Fibroblast of lung (primary cell): ENCODE results near the gene NDUFS1. TPM values are rescaled to one million over a fixed set of nuclear protein-coding genes. Genes with fewer than 3 reads are reported as not detected.

ENCODE experiments used
- DNase-seq, 2 donors: peaks; one replicate each; pipeline versions ENCODE4 v3.0.0 to v3.0.0-alpha.2; 2010; ENCODE audit warnings: low read depth in 2 of 2
- H2AFZ ChIP-seq: 2 replicates; pipeline ENCODE4 v1.5.1; 2012; ENCODE audit warnings: low read length, control low read depth, inconsistent platforms
- H3K27ac ChIP-seq: 2 replicates; pipeline ENCODE4 v1.5.1; 2011; ENCODE audit warnings: low read length, control low read depth; ENCODE audit not compliant: insufficient read depth
- H3K27me3 ChIP-seq: 2 replicates; pipeline ENCODE4 v1.5.1; 2011; ENCODE audit warnings: mild to moderate bottlenecking, low read length; ENCODE audit not compliant: control insufficient read depth, insufficient read depth
- H3K36me3 ChIP-seq: 2 replicates; pipeline ENCODE4 v1.5.1; 2011; ENCODE audit warnings: low read length; ENCODE audit not compliant: control insufficient read depth, insufficient read depth
- H3K4me1 ChIP-seq: 2 replicates; pipeline ENCODE4 v1.5.1; 2011; ENCODE audit warnings: low read length; ENCODE audit not compliant: control insufficient read depth, insufficient read depth; ENCODE audit errors: extremely low read depth
- H3K4me2 ChIP-seq: 2 replicates; pipeline ENCODE4 v1.5.1; 2011; ENCODE audit warnings: low read length, control low read depth; ENCODE audit not compliant: insufficient read depth; ENCODE audit errors: extremely low read depth
- H3K4me3 ChIP-seq, 4 experiments: fragments of 200-600 bp in 1 of 4; sonication (generic) in 1 of 4; replicated peaks in 1 of 4; 2 replicates each; pipeline ENCODE4 v1.5.1; 2011 to 2016; ENCODE audit warnings: low read length in 4 of 4, low read depth in 3 of 4, mild to moderate bottlenecking in 3 of 4, control low read depth in 2 of 4, inconsistent platforms in 1 of 4, mixed read lengths in 1 of 4; ENCODE audit not compliant: insufficient read depth in 1 of 4; ENCODE audit errors: control extremely low read depth in 1 of 4
- H3K79me2 ChIP-seq: 2 replicates; pipeline ENCODE4 v1.5.1; 2012; ENCODE audit warnings: mild to moderate bottlenecking, low read length, inconsistent platforms; ENCODE audit not compliant: control insufficient read depth, insufficient read depth
- H3K9ac ChIP-seq: 2 replicates; pipeline ENCODE4 v1.5.1; 2011; ENCODE audit warnings: mild to moderate bottlenecking, low read length, control low read depth; ENCODE audit not compliant: insufficient read depth
- H3K9me3 ChIP-seq: 2 replicates; pipeline ENCODE4 v1.5.1; 2012; ENCODE audit warnings: low read depth, low read length; ENCODE audit not compliant: control insufficient read depth, insufficient read depth
- H4K20me1 ChIP-seq: 2 replicates; pipeline ENCODE4 v1.5.1; 2011; ENCODE audit warnings: low read length; ENCODE audit not compliant: control insufficient read depth, insufficient read depth; ENCODE audit errors: extremely low read depth
- CTCF ChIP-seq, 2 donors: IDR thresholded peaks in 1 of 2; conservative IDR thresholded peaks in 1 of 2; 1 replicate in 1 of 2; 2 replicates in 1 of 2; pipeline ENCODE4 v1.5.1; 2011 to 2012; ENCODE audit warnings: low read length in 2 of 2, control low read depth in 1 of 2, inconsistent platforms in 1 of 2, low read depth in 1 of 2, mild to moderate bottlenecking in 1 of 2
- EZH2 ChIP-seq: IDR thresholded peaks from 2 replicates; pipeline ENCODE4 v1.5.1; 2012; ENCODE audit warnings: low read length, control low read depth, mild to moderate bottlenecking; ENCODE audit errors: missing control alignments
- polyA plus RNA-seq, 2 donors: library from polyadenylated mRNA; depleted of rRNA in 1 of 2; stranded (reverse) in 1 of 2; unstranded in 1 of 2; fragments of >200 nt; gene quantifications; 2 replicates each; pipeline ENCODE4 v1.2.1, GENCODE V29; 2011 to 2012; ENCODE audit warnings: missing spikeins in 1 of 2
- total RNA-seq: library from RNA; depleted of rRNA; stranded (reverse); fragments of >200 nt; gene quantifications from 2 replicates; pipeline ENCODE4 v1.2.1, GENCODE V29; 2014

Gene NDUFS1
- total and polyA plus RNA-seq, 2 donors (not counting 1 experiment from before 2014, with no cell fraction given), result 128 to 133 TPM

DNA sequence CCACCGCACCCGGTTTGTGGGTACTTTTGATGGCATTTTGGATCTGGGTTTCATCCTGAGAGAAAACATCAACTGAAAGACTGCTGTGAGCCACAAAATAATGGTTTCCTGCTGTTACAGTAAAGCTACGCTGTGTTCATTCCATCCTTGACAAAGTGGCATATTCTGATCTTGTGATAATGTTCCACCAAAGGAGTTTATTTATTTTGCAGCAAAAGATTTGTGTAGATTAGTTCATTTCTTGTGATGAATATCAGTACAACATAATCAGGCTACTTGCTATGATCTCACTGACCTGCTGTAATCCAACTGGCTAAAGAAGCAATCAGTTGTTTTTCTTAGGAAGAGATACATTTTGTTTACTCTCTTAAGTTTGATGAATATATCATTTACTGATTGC lies 45.5 kb upstream of the NDUFS1 start:
- no peaks in the 10 kb centered on the region for H3K9me3 ChIP-seq
- no peaks in the 10 kb centered on the region for H3K4me1 ChIP-seq
- H4K20me1 ChIP-seq, result no peaks in the 10 kb centered on the region
- TF ChIP-seq CTCF (conservative IDR thresholded peaks at IDR 0.05 in 1 of 2, IDR thresholded peaks at IDR 0.05 in 1 of 2; ENCODE audit: low read depth in 1 of 2, low read length in 2 of 2) (no peak), EZH2 (no peak)
- DNase-seq, result no peak
- no peaks in the 10 kb centered on the region for H3K79me2 ChIP-seq
- no peak overlapping the region for H2AFZ ChIP-seq
- H3K36me3 ChIP-seq, result no peaks in the 10 kb centered on the region
- no peaks in the 10 kb centered on the region for H3K27me3 ChIP-seq
- no peak overlapping the region for H3K4me3 ChIP-seq
- H3K4me2 ChIP-seq, result no peak overlapping the region
- H3K27ac ChIP-seq, result no peak overlapping the region
- H3K9ac ChIP-seq, result no peak overlapping the region

- Histone ChIP-seq H2AFZ (no peak overlapping the region), H3K36me3 (no peaks in the 10 kb centered on the region), H3K79me2 (no peaks in the 10 kb centered on the region), H3K27ac (no peak overlapping the region), H3K4me1 (no peaks in the 10 kb centered on the region), H4K20me1 (no peaks in the 10 kb centered on the region), H3K4me3 (no peak overlapping the region), H3K27me3 (no peaks in the 10 kb centered on the region), H3K9me3 (no peaks in the 10 kb centered on the region), H3K9ac (no peak overlapping the region), H3K4me2 (no peak overlapping the region)
- DNase-seq, result no peak
- no peak for TF ChIP-seq CTCF (conservative IDR thresholded peaks at IDR 0.05 in 1 of 2, IDR thresholded peaks at IDR 0.05 in 1 of 2; ENCODE audit: low read depth in 1 of 2, low read length in 2 of 2)
- TF ChIP-seq EZH2, result no peak
These were observed 44.1 kb upstream of the NDUFS1 start for GRCh38 chr2:206203331-206203730.

GRCh38 chr2:206202446-206202845 lies 43.2 kb upstream of the NDUFS1 start:
- Histone ChIP-seq H3K9me3 (no peaks in the 10 kb centered on the region), H3K27me3 (no peaks in the 10 kb centered on the region), H3K4me2 (no peak overlapping the region), H4K20me1 (no peaks in the 10 kb centered on the region), H3K9ac (no peak overlapping the region), H3K27ac (no peak overlapping the region), H3K4me1 (no peaks in the 10 kb centered on the region), H3K4me3 (no peak overlapping the region), H3K79me2 (no peaks in the 10 kb centered on the region), H2AFZ (no peak overlapping the region), H3K36me3 (no peaks in the 10 kb centered on the region)
- no peak for DNase-seq
- TF ChIP-seq CTCF (conservative IDR thresholded peaks at IDR 0.05 in 1 of 2, IDR thresholded peaks at IDR 0.05 in 1 of 2; ENCODE audit: low read depth in 1 of 2, low read length in 2 of 2), result no peak
- TF ChIP-seq EZH2, result no peak
